Measurements from ENCODE around the gene SLC5A12.

The SLC5A12 gene

DNA sequence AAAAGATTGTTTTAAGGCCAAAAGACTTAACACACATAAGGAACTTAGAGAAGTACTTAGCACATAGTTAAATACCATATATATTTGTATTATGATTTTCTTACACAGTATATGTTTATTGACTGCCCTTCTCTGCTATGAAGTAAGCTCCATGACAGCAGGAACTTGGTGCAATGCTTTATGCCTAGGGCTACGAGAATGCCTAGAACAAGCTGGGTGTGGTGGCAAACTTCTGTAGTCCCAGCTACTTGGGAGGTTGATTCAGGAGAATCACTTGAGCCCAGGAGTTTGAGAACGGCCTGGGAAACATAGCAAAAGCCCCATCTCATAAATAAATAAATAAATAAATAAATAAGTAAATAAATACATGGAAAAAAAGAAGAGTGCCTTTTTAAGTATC is 1.9 kb downstream of the SLC5A12 start:
- DNase-seq (ENCODE audit: low spot score) = no peak

- no peak for DNase-seq (ENCODE audit: low spot score)
Measured at GRCh38 chr11:26719289-26719973, 2.4 kb downstream of the SLC5A12 start.

GRCh38 chr11:26717771-26718170 is 4.1 kb downstream of the SLC5A12 start:
- no peak for DNase-seq (ENCODE audit: low spot score)

DNA sequence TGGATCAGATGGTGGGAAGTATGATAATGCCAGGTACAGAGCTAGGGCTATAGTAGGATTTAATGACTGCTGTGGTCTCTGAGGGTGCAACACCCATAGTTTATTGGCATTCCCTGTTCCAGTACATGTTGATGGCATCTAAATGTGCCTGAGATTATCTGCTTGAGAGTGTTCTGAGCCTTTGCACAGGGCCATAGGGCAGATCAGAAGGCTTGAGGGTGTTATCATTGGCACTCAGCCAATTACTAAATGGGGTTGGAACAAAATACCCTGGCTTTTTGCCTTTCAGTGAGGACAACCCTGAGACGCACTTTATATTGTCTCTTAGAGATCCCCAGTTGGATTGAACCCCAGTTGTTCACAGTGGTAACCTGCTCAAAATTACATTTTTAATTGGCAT is 6.7 kb downstream of the SLC5A12 start:
- no peak for DNase-seq (ENCODE audit: low spot score)

GRCh38 chr11:26712497-26712896 is 9.4 kb downstream of the SLC5A12 start:
- no peak for DNase-seq (ENCODE audit: low spot score)

GRCh38 chr11:26710489-26710888 is 11.4 kb downstream of the SLC5A12 start:
- no peak for DNase-seq (ENCODE audit: low spot score)

GRCh38 chr11:26708736-26709456 is 13.0 kb downstream of the SLC5A12 start:
- no peak for DNase-seq (ENCODE audit: low spot score)

- no peak for DNase-seq (ENCODE audit: low spot score)
Measured at GRCh38 chr11:26706181-26706580, 15.7 kb downstream of the SLC5A12 start.

DNA sequence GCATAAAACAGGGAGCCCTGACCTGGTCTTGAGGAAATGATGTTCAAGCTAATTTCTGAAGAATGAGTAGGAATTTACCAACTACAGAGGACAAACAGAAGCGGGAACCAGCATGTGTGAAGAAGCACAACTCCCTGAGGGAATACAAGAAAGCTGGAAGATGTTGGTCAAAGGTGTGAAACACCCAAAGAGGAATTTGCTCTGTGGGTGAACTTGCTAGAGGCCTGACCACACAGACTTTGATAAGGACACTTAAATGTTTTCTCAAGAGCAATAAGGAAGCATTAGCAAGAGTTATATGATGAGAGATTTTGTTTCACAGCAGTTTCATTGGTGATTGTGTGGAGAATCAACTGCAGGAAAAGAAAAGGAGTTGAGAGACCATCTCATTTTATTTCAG is 17.6 kb downstream of the SLC5A12 start:
- DNase-seq (ENCODE audit: low spot score) = no peak

DNA sequence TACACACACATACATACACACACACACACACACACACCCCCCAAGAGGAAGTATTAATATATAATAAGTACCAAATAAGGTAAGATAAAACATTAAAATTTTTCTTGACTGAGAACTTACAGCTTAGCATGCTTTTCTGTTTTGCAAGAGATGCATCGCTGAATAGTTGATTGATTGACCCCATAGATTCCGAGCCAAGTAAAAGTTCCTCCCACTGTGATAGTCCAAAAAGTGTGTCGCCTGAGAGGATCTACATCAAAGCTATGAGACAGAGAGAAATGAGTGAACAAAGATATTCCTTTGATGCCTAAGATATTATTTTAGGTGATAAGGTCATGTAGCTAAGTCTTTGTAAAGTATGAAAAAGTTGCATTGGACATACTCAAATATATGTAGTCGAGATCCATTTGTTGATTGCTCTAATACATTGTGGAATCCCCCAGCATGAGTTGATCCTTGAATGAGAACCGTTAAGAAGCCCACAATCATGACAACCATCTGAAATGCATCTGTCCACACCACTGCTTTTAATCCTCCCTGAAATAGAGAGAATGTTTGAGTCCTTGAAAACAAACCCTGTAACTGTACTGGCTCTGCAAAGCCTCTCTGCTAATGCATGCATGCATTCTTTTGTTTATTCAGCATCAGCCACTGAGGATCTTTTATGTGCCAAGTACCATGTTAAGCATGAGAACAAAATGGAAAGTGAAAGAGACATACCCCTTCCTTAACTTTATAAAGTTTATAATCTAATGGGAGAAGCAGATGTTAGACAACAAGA is 18.3 kb downstream of the SLC5A12 start:
- DNase-seq (ENCODE audit: low spot score) = no peak

DNA sequence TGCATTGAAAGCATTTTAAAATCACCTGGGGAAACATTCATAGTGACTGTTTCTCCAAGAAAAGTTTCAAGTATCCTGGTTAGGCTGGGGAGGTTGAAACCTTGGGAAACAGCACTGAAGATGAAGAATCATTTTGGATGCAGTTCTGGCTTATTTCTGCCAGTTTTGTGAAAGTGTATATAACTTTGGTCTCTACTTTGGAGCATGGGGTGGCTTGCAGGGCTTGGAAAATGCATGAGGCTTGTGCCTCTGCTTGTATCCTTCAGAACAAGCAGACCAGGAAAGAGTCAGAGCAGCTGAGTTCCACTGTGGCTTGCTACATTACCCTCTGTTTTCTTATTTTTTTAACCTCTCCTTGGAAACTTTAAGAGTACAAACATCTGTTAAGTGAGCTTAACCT is 19.5 kb downstream of the SLC5A12 start:
- DNase-seq (ENCODE audit: low spot score) = no peak

DNA sequence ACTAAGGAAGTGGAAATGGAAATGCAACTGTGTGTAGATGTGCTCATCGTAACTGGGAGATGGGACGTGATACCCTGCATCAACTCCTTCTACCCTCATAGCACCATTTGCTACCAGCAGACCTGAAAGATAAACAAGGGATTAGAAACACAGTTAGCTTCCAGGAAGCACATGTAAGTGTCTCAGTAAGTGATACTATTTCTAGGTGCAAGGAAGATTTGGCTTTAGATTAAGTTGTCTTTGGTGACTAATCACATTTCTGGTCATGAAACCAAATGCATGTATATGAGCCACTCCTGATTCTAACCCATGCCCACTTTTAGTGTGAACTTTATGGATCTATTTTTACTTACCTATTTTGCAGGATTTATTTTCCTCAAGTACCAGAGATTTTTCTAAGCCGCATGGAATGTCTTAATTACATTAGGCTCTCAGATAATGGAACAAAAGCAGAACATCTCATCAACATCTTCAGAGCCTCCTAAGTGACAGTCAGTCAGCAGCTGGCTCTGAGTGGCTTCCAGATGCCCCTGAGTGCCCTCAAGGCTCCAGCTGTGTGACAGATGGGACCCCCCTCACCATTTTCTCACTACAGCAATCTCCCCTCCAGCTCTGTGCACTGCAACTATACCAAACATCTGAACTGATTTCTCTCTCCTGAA is 21.2 kb downstream of the SLC5A12 start:
- DNase-seq (ENCODE audit: low spot score) = no peak

DNA sequence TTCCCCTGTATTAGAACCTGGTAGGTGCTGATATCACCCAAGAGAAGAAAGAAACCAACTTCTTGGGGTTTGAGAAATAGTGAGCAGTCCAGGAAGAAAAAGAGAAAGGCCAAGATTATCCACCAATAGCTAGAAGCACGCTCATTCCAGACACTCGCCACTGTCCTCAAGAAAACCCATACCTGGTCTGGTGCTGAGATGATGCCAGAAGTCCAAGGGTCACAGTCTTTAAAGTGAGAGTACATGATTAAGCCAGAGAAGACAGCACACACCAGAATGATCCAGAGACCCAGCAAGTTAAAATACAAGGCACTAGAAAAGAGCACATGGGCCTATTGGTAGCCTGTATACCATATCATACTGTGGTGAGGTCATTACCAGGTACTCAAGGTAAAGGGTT is 23.6 kb downstream of the SLC5A12 start:
- no peak for DNase-seq (ENCODE audit: low spot score)

GRCh38 chr11:26696330-26696729 is 25.5 kb downstream of the SLC5A12 start:
- no peak for DNase-seq (ENCODE audit: low spot score)

- DNase-seq (ENCODE audit: low spot score) = no peak
Measured at GRCh38 chr11:26688701-26689100, 33.2 kb downstream of the SLC5A12 start.

- DNase-seq (ENCODE audit: low spot score) = no peak
Measured at GRCh38 chr11:26687351-26687750, 34.5 kb downstream of the SLC5A12 start.

DNA sequence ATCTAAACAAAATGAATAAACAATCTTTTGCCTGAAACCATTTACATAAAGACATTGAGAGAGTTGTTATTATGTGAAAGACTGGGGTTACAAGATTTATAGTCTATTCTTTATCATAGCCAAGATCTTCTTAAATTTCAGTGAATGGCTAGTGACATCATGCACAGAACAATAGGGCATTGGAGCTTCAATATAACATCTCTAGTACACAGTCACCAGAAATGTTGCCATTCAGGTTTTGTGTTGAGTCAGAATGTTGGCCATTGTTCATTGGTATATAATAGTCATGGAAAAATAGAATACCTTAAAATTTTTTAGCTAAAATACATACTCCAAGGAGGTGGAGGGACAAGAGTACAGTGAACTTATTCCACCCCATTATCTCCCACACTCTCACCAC is 44.3 kb downstream of the SLC5A12 start:
- DNase-seq (ENCODE audit: low spot score) = no peak

GRCh38 chr11:26676641-26677040 is 45.2 kb downstream of the SLC5A12 start:
- no peak for DNase-seq (ENCODE audit: low spot score)

- DNase-seq (ENCODE audit: low spot score) = no peak
Measured at GRCh38 chr11:26675233-26675928, 46.5 kb downstream of the SLC5A12 start.

DNA sequence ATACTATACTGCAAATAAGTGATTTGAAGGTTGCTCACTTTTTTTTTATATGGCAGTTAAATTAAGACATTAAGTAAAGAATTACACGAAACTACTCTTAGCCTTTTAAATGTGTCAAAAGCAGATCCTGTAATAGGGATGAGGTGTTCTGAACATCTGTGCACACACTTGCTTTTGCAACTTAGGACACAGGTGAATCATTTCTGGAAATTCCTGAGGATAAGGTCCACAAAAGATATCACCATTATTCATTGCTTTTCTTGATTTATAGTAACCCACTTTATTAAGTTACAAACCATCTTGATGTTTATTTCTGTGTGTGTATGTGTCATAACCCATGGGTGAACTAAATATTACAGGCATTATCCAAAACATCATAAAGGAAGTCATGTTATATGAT is 55.9 kb downstream of the SLC5A12 start:
- DNase-seq (ENCODE audit: low spot score) = no peak

- DNase-seq (ENCODE audit: low spot score) = no peak
Measured at GRCh38 chr11:26665036-26665435, 56.8 kb downstream of the SLC5A12 start.

GRCh38 chr11:26662916-26663315 is 58.9 kb downstream of the SLC5A12 start:
- DNase-seq (ENCODE audit: low spot score) = no peak
